ENCODE results near the gene SH3RF3. TPM values are rescaled to one million over a fixed set of nuclear protein-coding genes. Genes with fewer than 3 reads are reported as not detected.

SH3RF3 gene
- total RNA-seq, 2 donors from 2014 or later: 1.3 to 2.5 TPM

DNA sequence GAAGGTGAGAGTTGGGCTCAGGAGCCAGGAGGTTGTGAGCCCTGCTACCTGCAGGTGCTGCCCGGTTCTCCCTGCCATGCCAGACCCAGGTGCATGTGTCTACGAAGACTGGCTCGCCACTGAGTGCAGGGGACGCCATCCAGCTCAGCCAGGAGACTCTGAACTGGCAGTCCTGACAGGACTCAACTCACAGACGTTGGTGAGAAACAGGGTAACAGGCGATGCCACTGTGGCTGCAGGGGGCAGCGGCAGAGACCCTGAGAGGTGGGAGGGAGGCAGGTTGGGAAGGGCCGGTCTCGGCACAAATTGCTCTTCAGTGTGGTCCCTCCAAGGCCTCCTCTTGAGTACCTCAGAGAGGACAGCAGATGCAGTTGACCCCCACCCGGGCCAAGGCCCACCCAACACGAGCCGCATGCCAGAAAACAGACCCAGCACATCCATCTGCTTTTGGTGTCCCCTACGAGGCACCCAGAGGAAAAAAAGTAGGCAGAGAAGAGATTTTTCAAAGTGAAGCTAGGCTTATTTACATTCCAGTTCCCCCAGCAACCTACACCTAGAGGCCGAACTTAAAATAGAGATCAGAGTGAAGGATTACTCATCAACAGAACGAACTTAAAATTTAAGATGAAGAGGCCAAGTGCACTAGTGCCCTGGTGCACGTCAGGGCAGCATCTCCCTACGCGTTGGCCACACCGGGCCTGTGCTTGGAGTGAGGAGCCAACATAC, 300.0 kb downstream of the SH3RF3 start:
- no peak overlapping the region for H3K9ac ChIP-seq (ENCODE audit: low read depth in 2 of 2, low read length in 2 of 2)
- no peak overlapping the region for H3K4me3 ChIP-seq
- no peaks in the 10 kb centered on the region for H3K9me3 ChIP-seq
- no peak for DNase-seq
- H3K27ac ChIP-seq: no peak overlapping the region
- H3K27me3 ChIP-seq: no peaks in the 10 kb centered on the region
- no peaks in the 10 kb centered on the region for H3K4me1 ChIP-seq
- H3K36me3 ChIP-seq: no peaks in the 10 kb centered on the region
- intact Hi-C loops (cut with DNase I): no loop called here
- TF ChIP-seq, protein P1, sequence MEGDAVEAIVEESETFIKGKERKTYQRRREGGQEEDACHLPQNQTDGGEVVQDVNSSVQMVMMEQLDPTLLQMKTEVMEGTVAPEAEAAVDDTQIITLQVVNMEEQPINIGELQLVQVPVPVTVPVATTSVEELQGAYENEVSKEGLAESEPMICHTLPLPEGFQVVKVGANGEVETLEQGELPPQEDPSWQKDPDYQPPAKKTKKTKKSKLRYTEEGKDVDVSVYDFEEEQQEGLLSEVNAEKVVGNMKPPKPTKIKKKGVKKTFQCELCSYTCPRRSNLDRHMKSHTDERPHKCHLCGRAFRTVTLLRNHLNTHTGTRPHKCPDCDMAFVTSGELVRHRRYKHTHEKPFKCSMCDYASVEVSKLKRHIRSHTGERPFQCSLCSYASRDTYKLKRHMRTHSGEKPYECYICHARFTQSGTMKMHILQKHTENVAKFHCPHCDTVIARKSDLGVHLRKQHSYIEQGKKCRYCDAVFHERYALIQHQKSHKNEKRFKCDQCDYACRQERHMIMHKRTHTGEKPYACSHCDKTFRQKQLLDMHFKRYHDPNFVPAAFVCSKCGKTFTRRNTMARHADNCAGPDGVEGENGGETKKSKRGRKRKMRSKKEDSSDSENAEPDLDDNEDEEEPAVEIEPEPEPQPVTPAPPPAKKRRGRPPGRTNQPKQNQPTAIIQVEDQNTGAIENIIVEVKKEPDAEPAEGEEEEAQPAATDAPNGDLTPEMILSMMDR (IDR thresholded peaks at IDR 0.05): no peak

DNA sequence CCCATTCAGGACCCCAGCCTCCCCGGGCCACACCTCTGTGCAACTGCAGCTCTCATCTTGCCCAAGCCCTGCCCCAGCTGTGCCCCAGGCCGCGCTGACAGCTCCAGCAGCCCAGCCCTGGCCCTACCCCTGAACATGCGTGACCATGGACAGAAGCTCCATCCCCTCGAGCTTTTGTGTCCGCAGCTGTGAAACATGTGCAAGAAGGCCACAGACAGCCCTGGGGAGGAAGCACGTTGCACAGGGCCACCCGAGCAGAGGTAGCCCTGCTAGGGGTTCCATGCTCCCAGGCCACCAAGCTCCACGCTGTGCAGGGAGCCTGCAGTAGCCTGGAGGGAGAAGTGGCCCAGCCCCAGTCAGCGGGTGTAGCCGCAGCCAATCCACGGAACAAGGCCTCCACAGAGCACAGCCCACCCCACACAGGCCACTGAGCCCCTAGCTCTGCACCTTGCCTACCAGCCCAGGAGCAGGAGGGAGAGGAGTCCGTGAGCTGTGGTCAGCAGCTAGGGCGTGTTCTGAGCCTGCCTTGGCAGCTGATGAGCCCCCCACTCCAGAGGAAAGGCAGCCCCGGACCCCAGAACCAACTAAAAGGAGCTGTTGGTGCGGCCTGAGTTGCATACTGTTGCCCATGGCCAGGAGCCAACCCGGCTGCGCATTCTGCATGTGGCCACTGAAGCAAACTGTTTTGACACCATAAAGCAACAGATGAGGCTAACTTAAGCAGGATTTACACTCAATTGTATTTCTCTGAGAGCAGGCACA, 300.7 kb downstream of the SH3RF3 start:
- Histone ChIP-seq H3K9me3 (no peaks in the 10 kb centered on the region), H3K4me3 (no peak overlapping the region), H3K4me1 (no peaks in the 10 kb centered on the region), H3K27me3 (no peaks in the 10 kb centered on the region), H3K36me3 (no peaks in the 10 kb centered on the region), H3K9ac (ENCODE audit: low read depth in 2 of 2, low read length in 2 of 2) (no peak overlapping the region), H3K27ac (no peak overlapping the region)
- intact Hi-C loops (cut with DNase I): no loop called here
- TF ChIP-seq, protein P1 (IDR thresholded peaks at IDR 0.05): no peak
- DNase-seq: no peak

DNA sequence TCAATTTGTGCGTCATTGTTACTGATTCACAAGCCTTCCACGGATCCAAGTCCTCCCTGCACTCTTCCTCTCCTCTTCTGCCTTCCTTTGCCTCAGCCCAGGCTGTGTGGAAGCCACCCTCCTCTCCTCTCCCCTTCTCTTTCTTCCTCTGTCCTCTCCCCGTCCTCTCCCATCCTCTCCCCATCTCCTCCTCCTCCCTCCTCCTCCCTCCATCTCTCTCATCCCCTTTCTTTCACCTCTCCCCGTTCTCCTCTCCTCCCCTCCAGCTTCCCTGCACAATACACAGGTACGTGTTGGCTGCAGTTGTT, 301.3 kb downstream of the SH3RF3 start:
- intact Hi-C loops (cut with DNase I): no loop called here
- no peak for DNase-seq
- TF ChIP-seq, protein P1 (IDR thresholded peaks at IDR 0.05): no peak

DNA sequence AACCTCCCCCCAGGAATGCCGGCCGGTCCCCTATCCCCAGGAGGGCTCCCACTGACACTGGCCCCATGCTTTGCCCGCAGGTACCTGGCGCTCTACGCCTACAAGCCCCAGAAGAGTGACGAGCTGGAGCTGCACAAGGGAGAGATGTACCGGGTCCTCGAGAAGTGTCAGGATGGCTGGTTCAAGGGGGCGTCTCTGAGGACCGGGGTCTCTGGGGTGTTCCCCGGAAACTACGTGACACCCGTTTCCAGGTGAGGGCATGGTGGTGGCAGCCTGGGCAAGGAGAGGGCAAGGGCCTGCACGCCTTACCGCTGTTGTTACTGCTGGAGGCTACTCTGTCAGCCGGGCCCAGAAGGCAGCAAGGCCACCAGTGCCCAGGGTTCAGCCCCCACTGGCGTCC, 303.4 kb downstream of the SH3RF3 start:
- Histone ChIP-seq H3K36me3 (no peaks in the 10 kb centered on the region), H3K9ac (ENCODE audit: low read depth in 2 of 2, low read length in 2 of 2) (no peak overlapping the region), H3K4me1 (no peaks in the 10 kb centered on the region), H3K9me3 (no peaks in the 10 kb centered on the region), H3K27ac (no peak overlapping the region), H3K27me3 (no peaks in the 10 kb centered on the region), H3K4me3 (no peak overlapping the region)
- intact Hi-C loops (cut with DNase I): no loop called here
- no peak for DNase-seq
- TF ChIP-seq, protein P1 (IDR thresholded peaks at IDR 0.05): no peak

More for the DNA sequence above, 301.3 kb downstream of the SH3RF3 start:
- Histone ChIP-seq H3K36me3 (no peaks in the 10 kb centered on the region), H3K9me3 (no peaks in the 10 kb centered on the region), H3K4me1 (no peaks in the 10 kb centered on the region), H3K9ac (ENCODE audit: low read depth in 2 of 2, low read length in 2 of 2) (no peak overlapping the region), H3K4me3 (no peak overlapping the region), H3K27ac (no peak overlapping the region), H3K27me3 (no peaks in the 10 kb centered on the region)

DNA sequence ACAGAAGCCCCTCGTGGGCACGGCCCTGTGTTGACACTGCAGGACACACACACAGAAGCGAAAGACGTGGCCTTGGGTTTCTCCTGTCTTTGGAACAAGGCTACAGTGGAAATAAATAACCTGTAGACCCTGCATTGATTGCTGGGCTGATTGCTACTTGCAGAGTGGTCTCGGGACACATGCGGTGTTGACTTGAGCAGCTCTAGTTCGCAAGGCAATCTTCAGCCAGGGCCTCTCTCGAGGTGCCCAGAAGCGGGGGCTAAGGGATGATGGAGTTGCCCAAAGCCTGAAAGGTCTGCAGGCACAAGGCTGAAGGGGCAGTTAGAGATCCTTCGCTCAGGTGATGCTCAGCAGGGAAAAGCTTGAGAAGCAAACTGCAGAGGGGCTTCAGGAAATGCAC, 304.5 kb downstream of the SH3RF3 start:
- intact Hi-C loops (cut with DNase I): no loop called here
- Histone ChIP-seq H3K36me3 (no peaks in the 10 kb centered on the region), H3K9me3 (no peaks in the 10 kb centered on the region), H3K27me3 (no peaks in the 10 kb centered on the region), H3K4me3 (no peak overlapping the region), H3K4me1 (no peaks in the 10 kb centered on the region), H3K9ac (ENCODE audit: low read depth in 2 of 2, low read length in 2 of 2) (no peak overlapping the region), H3K27ac (no peak overlapping the region)
- TF ChIP-seq, protein P1 (IDR thresholded peaks at IDR 0.05): no peak
- DNase-seq: no peak
